AG09309 (cell line): ENCODE results near the gene CEP192.

Experiments
- DNase-seq: peaks from one replicate; pipeline ENCODE4 v3.0.0-alpha.2; 2010; ENCODE audit warnings: low read depth
- H3K4me3 ChIP-seq: 2 replicates; pipeline ENCODE4 v1.5.1; 2011; ENCODE audit warnings: mild to moderate bottlenecking, low read depth, low read length, moderate library complexity; ENCODE audit not compliant: control insufficient read depth
- TF ChIP-seq, protein P1 (sequence below): IDR thresholded peaks from 2 replicates; pipeline ENCODE4 v1.5.1; 2011; ENCODE audit warnings: mild to moderate bottlenecking, low read depth, low read length, inconsistent platforms; ENCODE audit not compliant: insufficient read depth, control insufficient read depth; ENCODE audit errors: missing control alignments

The CEP192 gene

DNA sequence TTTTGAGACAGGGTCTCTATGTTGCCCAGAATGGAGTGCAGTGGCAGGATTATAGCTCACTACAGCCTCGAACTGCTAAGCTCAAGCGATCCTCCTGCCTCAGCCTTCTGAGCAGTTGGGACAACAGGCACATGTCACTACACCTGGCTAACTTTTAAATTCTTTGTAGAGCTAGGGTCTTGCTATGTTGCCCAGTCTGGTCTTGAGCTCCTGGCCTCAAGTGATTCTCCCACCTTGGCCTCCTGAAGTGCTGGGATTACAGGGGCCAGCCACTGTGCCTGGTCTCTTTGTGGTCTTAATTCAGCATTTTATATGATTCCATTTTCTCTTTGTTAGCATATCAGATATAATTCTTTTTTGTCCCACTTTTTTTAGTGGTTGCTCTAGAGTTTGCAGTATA lies 34.1 kb downstream of the CEP192 start:
- TF ChIP-seq, protein P1, sequence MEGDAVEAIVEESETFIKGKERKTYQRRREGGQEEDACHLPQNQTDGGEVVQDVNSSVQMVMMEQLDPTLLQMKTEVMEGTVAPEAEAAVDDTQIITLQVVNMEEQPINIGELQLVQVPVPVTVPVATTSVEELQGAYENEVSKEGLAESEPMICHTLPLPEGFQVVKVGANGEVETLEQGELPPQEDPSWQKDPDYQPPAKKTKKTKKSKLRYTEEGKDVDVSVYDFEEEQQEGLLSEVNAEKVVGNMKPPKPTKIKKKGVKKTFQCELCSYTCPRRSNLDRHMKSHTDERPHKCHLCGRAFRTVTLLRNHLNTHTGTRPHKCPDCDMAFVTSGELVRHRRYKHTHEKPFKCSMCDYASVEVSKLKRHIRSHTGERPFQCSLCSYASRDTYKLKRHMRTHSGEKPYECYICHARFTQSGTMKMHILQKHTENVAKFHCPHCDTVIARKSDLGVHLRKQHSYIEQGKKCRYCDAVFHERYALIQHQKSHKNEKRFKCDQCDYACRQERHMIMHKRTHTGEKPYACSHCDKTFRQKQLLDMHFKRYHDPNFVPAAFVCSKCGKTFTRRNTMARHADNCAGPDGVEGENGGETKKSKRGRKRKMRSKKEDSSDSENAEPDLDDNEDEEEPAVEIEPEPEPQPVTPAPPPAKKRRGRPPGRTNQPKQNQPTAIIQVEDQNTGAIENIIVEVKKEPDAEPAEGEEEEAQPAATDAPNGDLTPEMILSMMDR, result no peak
- no peak for DNase-seq
- no peak overlapping the region for H3K4me3 ChIP-seq

DNA sequence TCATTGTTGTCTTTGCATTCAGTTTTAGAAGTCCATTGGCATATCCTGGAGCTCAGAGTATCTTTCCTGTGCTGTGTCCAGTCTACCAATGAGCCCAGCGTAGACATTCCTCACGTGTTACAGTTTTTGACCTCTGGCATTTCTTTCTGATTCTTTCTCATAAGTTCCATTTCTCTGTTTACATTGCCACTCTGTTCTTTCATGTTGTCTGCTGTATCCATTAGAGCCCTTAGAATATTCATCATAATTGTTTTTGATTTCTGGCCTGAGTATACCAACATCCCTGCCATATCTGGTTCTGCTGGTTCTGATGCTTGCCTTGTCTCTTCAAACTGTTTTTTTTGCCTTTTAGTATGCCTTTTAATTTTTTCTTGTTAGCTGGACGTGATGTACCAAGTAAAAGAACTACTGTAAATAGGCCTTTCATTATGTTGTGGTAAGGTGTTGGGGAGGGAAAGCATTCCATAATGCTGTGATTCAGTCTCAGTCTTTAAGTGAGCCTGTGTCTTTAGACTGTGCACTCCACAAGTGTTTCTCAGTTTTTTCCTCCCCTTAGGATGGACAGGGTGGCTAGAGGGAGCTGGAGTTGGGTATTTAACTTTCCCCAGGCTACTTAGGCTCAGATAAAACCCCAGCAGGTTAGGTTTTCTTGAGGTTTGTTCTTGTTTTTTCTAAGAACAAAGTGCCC lies 35.6 kb downstream of the CEP192 start:
- DNase-seq, result no peak
- H3K4me3 ChIP-seq, result no peak overlapping the region
- TF ChIP-seq, protein P1, result no peak

DNA sequence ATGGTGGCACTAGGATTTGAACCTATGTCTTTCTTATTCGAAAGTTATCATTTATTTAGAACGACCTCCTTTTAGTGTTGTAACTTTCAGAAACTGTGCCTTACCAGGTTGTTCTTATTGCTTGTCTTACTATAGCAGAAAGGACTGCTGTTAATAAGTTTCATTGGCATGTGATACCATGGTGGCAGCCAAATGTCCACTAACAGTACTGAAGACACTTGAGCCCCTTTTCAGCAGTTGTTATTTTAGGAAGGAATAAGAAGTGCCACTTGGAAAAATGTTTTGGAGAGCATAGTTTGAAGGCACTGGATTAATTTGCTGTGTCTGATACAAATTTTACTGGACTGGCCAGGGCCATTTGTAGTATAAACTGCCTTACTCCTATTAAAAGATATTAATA lies 37.7 kb downstream of the CEP192 start:
- H3K4me3 ChIP-seq, result no peak overlapping the region
- no peak for DNase-seq
- TF ChIP-seq, protein P1, result no peak

DNA sequence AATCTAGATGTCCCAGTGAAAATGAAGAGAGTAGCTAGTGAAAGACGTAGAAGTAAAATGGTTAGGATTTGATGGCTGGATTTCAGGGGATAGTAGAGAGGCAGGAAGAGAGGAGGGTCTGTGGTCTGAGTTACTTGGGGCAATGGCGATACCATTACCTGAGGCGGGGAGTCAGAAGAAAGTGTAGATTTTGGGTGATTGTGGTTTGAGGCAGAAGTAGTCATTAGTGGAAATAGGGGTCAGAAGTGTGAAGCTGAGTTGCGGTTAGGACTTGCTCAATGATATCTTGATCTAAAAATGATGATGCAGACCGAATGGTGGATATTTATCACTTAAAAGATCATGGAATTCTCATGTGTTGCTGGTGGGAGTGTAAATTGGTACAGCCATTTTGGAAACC lies 41.0 kb downstream of the CEP192 start:
- DNase-seq, result no peak
- TF ChIP-seq, protein P1, result no peak
- no peak overlapping the region for H3K4me3 ChIP-seq

DNA sequence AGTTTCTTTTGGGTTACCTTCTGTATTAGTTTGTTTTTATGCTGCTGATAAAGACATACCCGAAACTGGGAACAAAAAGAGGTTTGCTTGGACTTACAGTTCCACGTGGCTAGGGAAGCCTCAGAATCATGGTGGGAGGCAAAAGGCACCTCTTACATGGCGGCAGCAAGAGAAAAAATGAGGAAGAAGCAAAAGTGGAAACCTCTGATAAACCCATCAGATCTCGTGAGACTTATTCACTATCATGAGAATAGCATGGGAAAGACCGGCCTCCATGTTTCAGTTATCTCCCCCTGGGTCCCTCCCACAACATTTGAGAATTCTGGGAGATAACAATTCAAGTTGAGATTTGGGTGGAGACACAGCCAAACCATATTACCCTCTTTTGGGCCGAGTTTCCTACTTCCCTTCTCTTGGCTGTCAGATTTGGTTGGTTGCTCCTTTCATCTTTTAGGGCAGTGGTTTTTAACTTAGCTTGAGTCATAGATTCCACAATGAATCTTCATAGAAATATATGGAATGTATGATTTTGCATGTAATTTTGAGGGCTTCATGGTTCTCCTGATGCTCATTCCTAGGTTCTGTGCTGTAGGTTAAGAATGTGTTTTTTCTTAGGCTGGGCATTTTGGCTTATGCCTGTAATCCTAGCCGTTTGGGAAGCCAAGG lies 44.2 kb downstream of the CEP192 start:
- DNase-seq, result no peak
- H3K4me3 ChIP-seq, result no peak overlapping the region
- TF ChIP-seq, protein P1, result no peak

DNA sequence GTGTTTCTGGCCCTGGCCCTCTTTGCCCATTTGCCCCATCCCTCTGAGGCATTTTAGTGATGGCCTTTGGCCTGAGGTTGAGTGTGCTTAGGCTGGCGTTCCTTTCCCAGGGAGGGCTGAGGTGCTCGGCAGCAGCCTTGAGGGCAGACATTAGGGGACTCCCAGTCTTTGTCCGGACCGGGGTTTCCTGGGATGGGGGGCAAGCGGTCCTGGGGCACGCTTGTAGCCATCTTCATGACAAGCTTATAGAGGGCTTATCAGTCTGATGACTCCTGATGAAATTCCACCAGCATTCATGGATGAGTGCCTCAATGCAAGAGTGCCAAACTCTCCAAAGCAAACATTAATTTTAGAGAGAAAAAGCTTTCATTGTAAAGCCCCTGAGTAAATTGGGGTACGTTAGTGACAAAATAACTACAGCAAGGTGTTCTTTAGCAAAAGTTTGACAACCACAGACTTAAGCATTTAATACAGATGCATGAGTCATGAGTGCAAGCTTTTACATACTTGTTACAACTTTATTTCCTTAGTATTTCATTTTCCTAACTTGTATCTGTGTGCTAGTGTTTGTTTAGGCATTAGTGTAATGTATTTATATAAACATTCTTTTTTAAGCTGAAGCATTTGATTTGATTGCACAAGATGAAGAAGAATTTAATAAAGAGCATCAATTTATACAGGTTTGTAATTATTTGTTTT lies 45.6 kb downstream of the CEP192 start:
- TF ChIP-seq, protein P1, result no peak
- DNase-seq, result peak; percentile 5
- no peak overlapping the region for H3K4me3 ChIP-seq
